OCI-LY7 (cell line): ENCODE results near the gene RBM39. TPM values are rescaled to one million over a fixed set of nuclear protein-coding genes. Genes with fewer than 3 reads are reported as not detected.

Experiments
- BruUV-seq: library from RNA; stranded (reverse); fragments of 400-500 nt; replicated peaks from 2 replicates; lab custom pipeline; 2021; lab: Mats Ljungman, UMichigan
- CTCF ChIA-PET: fragments of 300-600 bp; sonication (Branson Sonifier 250); formaldehyde crosslinking; loops from one replicate; lab custom pipeline; 2022; ENCODE audit warnings: antibody characterized with exemption; ENCODE audit not compliant: unreplicated experiment; lab: Charles Lee
- POLR2A ChIA-PET: fragments of 300-600 bp; sonication (Branson Sonifier 250); formaldehyde crosslinking; loops from one replicate; lab custom pipeline; 2022; ENCODE audit warnings: antibody characterized with exemption; lab: Charles Lee
- DNase-seq: peaks from one replicate; pipeline ENCODE4 v3.0.0-alpha.2; 2015; ENCODE audit warnings: low spot score
- H2AFZ ChIP-seq: fragments of 200-600 bp; sonication (generic), shearing (Covaris generic); 2 replicates; pipeline ENCODE4 v1.6.1; 2014; ENCODE audit warnings: mild to moderate bottlenecking, antibody characterized with exemption, low read length, moderate library complexity
- H3K27ac ChIP-seq: fragments of 200-600 bp; sonication (generic); 2 replicates; pipeline ENCODE4 v1.5.1; 2014; ENCODE audit warnings: mixed run types, low read depth, mild to moderate bottlenecking, moderate library complexity, low read length, inconsistent platforms; ENCODE audit not compliant: poor library complexity, severe bottlenecking
- H3K36me3 ChIP-seq: fragments of 200-600 bp; sonication (generic); 2 replicates; pipeline ENCODE4 v1.6.1; 2014; ENCODE audit warnings: mild to moderate bottlenecking, antibody characterized with exemption, low read length, moderate library complexity, mixed read lengths; ENCODE audit not compliant: insufficient read depth
- H3K4me1 ChIP-seq: fragments of 200-600 bp; sonication (generic); 2 replicates; pipeline ENCODE4 v1.5.1; 2014; ENCODE audit warnings: mild to moderate bottlenecking, low read length; ENCODE audit not compliant: insufficient read depth, poor library complexity, severe bottlenecking
- H3K4me2 ChIP-seq: fragments of 200-600 bp; sonication (generic); 2 replicates; pipeline ENCODE4 v1.6.1; 2014; ENCODE audit warnings: mild to moderate bottlenecking, low read length
- H3K4me3 ChIP-seq: fragments of 200-600 bp; sonication (generic); 2 replicates; pipeline ENCODE4 v1.5.1; 2014; ENCODE audit warnings: mild to moderate bottlenecking, low read depth, low read length; ENCODE audit not compliant: poor library complexity, severe bottlenecking
- H3K79me2 ChIP-seq: fragments of 200-600 bp; sonication (generic); 2 replicates; pipeline ENCODE4 v1.6.1; 2016; ENCODE audit warnings: low read depth, mild to moderate bottlenecking, low read length, moderate library complexity, mixed read lengths; ENCODE audit not compliant: insufficient read depth
- H3K9me2 ChIP-seq: fragments of 200-600 bp; sonication (generic); 2 replicates; pipeline ENCODE4 v1.6.1; 2016; ENCODE audit warnings: mild to moderate bottlenecking, low read length, mixed read lengths; ENCODE audit not compliant: insufficient read depth
- H3K9me3 ChIP-seq: fragments of 200-600 bp; sonication (generic); 2 replicates; pipeline ENCODE4 v1.6.1; 2014; ENCODE audit warnings: mild to moderate bottlenecking, mixed run types, low read length, mixed read lengths
- H4K20me1 ChIP-seq: fragments of 200-600 bp; sonication (generic); 2 replicates; pipeline ENCODE4 v1.6.1; 2014; ENCODE audit warnings: mild to moderate bottlenecking, antibody characterized with exemption, low read length, moderate library complexity, mixed read lengths; ENCODE audit not compliant: insufficient read depth
- CTCF ChIP-seq: fragments of 200-600 bp; sonication (generic); conservative IDR thresholded peaks from 2 replicates; pipeline ENCODE4 v1.5.1; 2014; ENCODE audit warnings: mild to moderate bottlenecking, antibody characterized with exemption, low read length, moderate library complexity, mixed read lengths
- EZH2phosphoT487 ChIP-seq: fragments of 200-600 bp; sonication (generic); IDR thresholded peaks from 2 replicates; pipeline ENCODE4 v1.6.1; 2018; ENCODE audit warnings: low read depth, borderline replicate concordance, mild to moderate bottlenecking, mixed run types, antibody characterized with exemption, low read length, moderate library complexity, mixed read lengths
- intact Hi-C: fragments of 100-400 bp; cut with micrococcal nuclease; formaldehyde crosslinking; loops from one replicate; pipeline ENCODE4 v1.10.0; 2022; ENCODE audit not compliant: unreplicated experiment
- total RNA-seq, 2 experiments: library from RNA; depleted of rRNA in 1 of 2; stranded (reverse); fragments of >200 nt in 1 of 2; shearing (Covaris generic) in 1 of 2; gene quantifications; 2 replicates each; pipeline ENCODE4 v1.2.3, GENCODE V29; 2014 to 2022

The RBM39 gene
- total RNA-seq, 2 experiments from 2014 or later: 346 to 431 TPM

GRCh38 chr20:35729283-35729807 is 12.7 kb downstream of the RBM39 start:
- H3K4me3 ChIP-seq: no peak overlapping the region
- peaks cover 46% of the 10 kb centered on the region for H4K20me1 ChIP-seq
- peaks cover 99% of the 10 kb centered on the region for H3K36me3 ChIP-seq
- H3K4me2 ChIP-seq: no peak overlapping the region
- H3K27ac ChIP-seq: no peak overlapping the region
- no peak overlapping the region for H2AFZ ChIP-seq
- no TSS peak for BruUV-seq
- intact Hi-C loops: no loop called here
- peaks cover 95% of the 10 kb centered on the region for H3K79me2 ChIP-seq
- H3K9me3 ChIP-seq: no peaks in the 10 kb centered on the region
- DNase-seq: no peak
- TF ChIP-seq CTCF (no peak), EZH2phosphoT487 (no peak)
- ChIA-PET POLR2A (interaction anchor here (0.7 to 1.3 kb wide), 2 partner anchors 13 to 17 kb away, joined by 3 read pairs; partner anchors contain the start of gene RBM39), CTCF (no interaction called here)
- H3K4me1 ChIP-seq: peaks cover 5% of the 10 kb centered on the region
- no peaks in the 10 kb centered on the region for H3K9me2 ChIP-seq

GRCh38 chr20:35726842-35727711 is 15.0 kb downstream of the RBM39 start:
- no peak for DNase-seq
- intact Hi-C loops: loop anchor here (2.0 kb wide), 1 partner anchor 16 kb away; no protein-coding TSS in a partner anchor
- ChIA-PET CTCF (no interaction called here), POLR2A (interaction anchor here (0.6 to 1.6 kb wide), 2 partner anchors 13 to 61 kb away, joined by 5 to 6 read pairs; no protein-coding TSS in a partner anchor)
- Histone ChIP-seq H3K79me2 (peaks cover 91% of the 10 kb centered on the region), H4K20me1 (peaks cover 40% of the 10 kb centered on the region), H3K4me2 (no peak overlapping the region), H3K9me3 (no peaks in the 10 kb centered on the region), H3K9me2 (no peaks in the 10 kb centered on the region), H3K27ac (no peak overlapping the region), H3K4me1 (no peaks in the 10 kb centered on the region), H3K4me3 (no peak overlapping the region), H3K36me3 (peaks cover 98% of the 10 kb centered on the region), H2AFZ (no peak overlapping the region)
- BruUV-seq: no TSS peak
- TF ChIP-seq CTCF: no peak
- no peak for TF ChIP-seq EZH2phosphoT487
